GM21360 (cell line): ENCODE measurements around the gene COX14.
A peak's percentile ranks its signal among the peaks of the same experiment; 100 is the strongest.
"Not testable (repeated sequence)": the region's sequence is repeated elsewhere in the genome, so short reads cannot be mapped to it uniquely, and the experiment has no call there.

Experiments
- ATAC-seq: cut with Tn5 transposase; IDR thresholded peaks from one replicate; pipeline ENCODE4 v1.9.1; 2021; ENCODE audit warnings: mild to moderate bottlenecking, moderate library complexity; ENCODE audit not compliant: unreplicated experiment

Gene COX14

DNA sequence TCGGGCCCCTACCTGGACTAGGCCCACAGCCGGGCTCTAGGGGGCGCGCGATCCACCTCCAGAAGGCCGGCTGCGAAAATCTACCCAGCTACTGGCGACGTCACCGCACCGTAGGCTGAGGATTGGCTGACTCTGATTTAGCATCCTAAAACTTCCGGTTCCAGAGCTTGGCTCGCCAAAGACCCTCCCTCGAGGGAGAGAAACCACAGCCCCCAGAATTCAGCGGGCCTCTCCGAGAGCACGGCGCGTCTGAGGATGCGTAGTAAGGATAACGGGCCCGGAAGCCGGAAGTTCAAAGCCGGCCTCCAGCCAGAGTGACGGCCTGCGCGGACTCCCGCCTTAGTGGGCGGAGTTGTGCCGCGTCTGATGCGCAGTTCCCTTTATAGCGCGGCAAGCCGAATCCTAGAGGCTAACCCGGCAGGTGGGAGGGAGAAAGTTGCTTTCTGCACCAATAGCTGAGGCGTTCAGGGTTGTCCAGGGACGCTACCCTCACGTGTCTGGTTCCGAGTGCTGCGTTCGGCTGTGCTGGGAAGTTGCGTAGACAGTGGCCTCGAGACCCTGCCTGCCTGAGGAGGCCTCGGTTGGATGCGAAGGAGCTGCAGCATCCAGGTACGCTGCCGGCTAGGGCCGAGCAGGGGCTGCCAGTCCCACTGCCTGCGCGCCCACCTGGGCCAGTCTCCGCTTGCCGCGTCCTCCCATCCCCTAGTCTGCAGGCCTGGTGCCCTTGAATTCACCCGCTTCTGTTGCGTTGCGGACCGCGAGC, at the start of gene COX14:
TSS of gene COX14 (plus strand) at position 544 of the 763 bp plus-strand sequence. CDS start 7,808 bp downstream, outside the sequence.
- peak; percentile 77 for ATAC-seq

DNA sequence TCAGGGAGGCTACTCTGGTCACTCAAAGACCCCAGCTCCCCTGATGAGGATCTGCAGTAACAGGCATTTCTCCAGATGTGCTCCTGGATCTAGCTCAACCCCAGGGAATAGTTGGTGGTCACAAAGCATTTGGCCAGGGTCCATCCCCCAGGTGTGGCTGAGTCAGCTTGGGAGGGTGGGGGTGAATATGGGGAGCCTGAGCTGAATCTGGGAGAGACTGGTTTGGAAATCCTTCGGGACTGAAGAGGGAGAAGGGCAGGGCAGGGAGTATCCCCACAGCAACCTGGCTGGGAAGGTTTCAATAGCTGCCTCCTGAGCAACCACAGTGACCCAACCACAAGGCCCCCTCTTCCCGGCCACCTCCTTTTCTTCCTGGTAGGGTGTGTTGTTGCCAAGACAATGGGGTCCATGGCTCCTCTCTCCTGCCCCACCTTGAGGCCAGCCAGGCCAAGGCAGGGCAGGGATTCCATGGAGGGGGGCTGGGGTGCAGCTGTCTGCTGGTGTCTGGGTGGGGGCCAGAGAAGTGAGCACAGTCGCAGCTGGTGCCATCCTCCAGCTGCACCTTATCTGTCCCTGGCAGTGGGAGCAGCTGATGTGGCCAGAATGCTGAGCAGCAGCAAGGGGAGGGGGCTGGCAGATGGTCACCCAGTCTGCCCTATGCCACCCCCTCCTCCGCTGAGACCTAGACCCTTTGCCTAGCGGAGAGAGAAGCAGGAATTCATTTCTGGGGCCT, 49.1 kb upstream of the COX14 start:
- no peak for ATAC-seq

DNA sequence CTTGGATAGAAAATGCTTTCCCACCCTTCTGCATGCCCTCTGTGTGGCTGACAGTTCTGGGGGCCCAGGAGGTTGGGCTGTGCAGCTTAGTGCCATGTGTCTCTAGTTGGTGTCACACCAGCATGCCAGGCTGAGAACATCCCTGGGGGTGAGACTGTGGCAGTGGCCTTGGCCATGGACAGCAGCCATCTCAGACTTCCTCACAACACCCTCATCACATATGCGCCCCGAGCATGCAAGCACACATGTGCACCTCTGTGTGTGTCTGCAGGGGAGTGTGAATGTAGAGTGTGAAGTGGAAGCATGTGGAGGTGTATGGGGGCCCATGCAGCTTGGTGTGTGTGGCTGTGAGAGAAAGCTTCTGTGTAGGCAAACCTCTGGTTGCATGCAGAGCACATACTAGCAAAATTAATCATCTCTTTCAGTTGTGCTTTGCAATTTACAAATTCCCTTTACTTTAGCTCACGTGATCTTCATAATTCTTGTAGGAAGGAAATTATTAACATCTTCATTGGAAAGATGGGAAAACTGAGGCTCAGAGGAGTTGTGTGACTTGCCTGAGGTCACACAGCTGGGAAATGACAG, 46.2 kb upstream of the COX14 start:
- no peak for ATAC-seq

DNA sequence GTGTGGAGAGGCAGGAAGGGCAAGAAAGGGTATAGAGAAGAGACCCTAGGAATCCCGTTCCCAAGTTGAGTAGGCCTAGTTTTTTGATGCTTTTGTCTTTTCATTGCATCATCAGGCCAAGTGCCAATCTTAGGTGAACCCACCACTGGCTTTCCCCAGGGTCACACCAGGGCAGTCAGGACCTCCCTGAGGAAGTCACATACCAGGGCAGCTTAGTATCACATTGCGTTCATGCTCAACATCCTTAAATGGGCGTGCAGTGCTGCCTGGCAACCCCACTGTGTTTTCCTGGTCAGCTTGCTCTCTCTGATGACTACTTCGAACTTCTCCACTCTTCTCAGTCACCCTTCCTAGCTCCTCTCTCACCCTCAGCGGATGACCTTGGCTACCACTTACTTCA, 45.6 kb upstream of the COX14 start:
- ATAC-seq: no peak

DNA sequence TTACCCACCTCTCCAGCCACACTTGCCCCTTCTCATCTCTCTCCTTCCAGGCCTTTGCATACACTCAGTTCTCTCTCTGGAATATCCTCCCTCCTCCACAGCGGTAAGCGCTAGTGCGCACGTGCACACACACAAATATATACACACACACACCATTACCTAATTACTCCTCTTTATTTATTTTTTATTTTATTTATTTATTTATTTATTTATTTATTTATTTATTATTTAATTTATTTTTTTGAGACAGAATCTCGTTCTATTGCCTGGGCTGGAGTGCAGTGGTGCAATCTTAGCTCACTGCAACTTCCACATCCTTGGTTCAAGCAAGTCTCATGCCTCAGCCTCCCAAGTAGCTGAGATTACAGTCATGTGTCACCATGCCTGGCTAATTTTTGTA, 43.0 kb upstream of the COX14 start:
- no peak for ATAC-seq

DNA sequence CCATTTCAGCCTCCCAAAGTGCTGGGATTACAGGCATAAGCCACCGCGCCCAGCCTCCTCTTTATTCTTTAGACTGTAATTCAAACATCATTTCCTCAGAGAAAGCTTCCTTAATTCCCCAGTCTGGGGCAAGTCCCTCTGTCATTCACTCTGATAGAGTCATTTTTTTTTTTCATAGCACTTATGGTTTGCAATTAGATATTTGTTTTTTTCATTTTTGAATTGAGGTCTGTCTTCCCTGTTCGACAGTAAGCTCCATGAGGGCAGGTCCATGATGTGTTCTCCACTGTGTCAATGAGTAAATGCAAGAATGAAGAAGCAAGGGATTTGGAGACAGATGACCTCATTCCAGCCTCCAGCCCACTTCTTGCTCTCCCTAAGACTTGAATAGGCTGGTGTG, 42.5 kb upstream of the COX14 start:
- ATAC-seq: no peak

DNA sequence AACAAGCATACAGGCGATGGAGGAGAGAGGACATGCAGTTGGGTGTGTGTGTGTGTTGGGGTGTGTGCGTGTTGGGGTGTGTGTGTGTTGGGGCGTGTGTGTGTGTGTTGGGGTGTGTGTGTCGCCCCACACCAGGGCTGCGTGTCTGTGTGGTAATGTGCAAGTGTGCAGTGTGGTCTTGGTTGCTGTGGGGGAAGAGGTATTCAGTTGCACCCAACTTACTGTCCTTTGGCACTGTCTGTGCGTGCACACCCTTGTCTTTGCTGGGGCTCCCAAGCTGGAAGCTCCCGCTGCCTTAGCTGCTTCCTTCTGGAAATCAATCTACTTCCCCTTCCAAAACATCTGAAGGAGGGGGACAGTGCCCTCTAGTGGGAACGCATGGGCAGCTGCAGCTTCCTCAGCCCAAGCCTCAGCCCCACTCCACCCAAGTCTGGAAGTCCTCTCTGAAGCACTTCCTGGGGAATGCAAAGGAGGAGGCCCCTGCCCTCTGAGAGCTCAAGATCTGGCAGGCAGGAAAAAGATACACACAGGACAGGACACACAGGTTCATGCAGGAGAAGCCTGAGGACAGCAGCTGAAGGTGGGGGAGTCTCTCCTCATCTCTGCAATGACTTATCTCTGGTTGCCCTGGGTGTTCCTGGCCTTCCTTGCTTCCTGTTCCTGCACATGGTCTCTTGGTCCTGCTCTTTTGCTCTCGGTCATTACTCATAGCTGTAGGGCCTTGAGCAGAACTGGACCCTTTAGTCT, 41.5 kb upstream of the COX14 start:
- no peak for ATAC-seq

DNA sequence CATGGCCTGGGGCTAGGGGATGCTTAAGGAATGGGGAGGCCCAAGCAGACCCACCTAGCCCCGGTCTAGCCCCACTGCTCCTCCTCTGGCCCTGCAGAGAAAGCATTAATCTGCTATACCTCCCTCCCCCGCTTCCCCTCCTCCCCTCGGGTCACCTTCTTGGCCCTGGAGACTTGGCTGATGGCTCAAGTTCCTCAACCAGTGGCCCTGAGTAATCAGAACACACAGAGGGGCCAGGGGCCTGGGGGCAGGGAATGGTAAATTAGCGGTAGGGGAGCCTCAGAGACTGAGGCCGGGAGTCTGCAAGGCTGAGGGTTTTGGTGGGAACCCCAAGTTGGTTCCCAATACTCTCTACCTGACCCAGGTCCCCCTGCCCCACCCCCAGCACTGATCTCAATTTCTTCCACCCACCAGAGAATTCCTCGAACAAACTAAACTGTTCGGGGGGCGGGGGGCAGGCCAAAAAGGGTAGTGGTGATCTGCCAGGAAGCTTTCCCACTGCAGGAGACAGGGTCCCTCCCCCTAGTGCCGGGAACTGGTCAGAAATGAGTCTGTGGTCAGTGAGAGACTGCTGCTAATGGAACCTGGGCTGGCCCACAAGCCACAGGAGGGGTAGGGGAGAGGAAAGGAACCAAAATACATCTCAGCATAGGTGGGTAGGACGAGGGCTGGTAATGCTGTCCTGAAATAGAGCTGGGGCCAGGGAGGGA, 39.7 kb upstream of the COX14 start:
- ATAC-seq: no peak

DNA sequence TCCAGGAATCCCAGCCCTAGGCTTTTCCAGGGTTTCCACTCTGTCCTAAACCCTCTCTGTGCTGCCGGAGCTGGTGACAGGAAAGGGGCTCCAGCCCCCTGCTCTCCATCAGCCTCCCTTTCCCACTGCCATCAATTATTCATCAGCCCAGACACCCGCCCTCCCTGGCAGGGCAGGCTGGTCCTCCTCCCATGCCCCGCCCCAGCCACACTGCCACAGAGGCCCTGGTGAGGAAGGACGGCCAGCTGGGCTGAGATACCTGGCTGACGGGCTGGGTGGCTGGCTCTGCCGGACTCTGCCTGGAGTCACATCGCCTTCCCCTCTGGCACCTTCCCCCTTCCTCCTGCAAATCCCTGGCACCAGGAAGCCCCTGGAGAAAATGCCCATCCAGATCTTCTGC, 38.8 kb upstream of the COX14 start:
- ATAC-seq: no peak

DNA sequence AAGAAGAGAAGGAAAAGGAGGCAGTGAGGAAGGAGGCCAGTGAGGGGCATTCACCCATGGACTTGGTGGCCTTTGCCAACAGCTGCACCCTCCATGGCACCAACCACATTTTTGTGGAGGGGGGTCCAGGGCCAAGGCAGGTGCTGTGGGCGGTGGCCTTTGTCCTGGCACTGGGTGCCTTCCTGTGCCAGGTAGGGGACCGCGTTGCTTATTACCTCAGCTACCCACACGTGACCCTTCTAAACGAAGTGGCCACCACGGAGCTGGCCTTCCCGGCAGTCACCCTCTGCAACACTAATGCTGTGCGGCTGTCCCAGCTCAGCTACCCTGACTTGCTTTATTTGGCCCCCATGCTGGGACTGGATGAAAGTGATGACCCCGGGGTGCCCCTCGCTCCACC, 38.3 kb upstream of the COX14 start:
- no peak for ATAC-seq

DNA sequence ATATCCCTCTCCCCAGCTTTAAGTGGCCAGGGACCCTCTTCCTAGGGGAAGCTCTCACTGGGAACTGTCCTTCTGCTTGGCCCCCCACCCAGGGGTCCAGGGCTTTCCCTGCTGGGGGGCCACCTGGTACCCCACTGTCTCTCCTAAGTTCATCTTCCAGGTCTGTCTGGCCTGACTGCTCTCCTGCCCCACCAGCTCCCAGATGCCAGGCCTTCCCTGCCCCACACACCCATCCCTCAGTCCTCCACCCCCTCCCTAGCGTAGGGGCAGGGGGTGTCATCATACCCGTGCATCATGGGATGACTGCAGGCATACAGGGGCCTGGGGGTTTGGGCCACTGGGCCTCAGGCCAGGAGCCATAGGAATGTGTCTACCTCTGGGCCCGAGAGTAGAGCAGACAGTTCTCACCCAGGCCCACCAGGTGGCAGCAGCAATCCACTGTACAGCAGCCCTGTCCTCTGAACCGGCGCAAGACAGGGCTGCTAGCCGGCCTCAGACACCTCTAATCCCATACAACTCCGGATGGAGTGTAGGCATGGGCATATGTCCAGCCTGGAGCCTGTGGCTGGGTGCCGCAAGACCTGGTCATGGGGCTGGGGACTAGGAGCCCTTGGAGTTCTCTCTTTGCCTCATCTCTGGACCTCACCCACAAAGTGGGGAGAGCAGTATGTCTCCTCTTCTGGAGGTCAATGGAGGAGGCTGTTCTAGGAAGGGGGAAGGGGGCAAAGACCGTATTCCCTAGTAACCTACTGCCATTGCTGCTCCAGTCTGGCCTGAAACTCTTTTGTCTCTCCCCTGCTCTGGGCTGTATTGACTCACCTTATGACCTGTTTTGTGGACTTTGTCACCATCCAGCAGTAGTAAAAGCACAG, 36.9 kb upstream of the COX14 start:
- ATAC-seq: peak; percentile 67

DNA sequence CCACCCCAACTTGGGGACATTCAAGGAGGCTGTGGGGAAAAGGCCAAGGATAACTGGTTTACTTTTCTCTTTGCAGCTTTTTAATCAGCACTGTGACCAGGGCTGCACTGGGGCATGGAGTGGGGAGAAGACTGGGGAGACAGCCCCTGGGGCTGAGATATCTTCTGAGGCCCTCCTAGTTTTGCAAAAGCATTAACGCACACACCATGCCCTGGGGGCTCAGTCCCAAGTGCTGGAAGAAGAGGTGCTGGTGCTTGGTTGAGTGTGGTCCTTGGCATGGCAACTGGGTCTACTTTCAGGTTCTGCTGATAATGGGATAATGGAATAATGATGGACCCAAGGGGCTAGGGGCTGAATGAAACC, 36.2 kb upstream of the COX14 start:
- ATAC-seq: no peak

DNA sequence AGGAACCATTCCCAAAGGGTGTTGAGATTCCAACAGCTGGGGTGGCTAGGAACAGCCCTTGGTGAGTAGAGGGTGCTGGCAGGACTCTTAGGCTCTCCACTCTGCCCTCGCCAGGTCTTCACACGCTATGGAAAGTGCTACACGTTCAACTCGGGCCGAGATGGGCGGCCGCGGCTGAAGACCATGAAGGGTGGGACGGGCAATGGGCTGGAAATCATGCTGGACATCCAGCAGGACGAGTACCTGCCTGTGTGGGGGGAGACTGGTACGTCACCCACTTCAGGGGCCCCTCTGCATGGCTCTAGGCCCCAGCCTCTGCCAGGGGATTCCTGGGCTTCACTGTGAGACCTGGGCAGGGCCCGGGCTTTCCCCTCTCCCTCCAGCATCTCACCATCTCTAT, 34.9 kb upstream of the COX14 start:
- ATAC-seq: no peak

DNA sequence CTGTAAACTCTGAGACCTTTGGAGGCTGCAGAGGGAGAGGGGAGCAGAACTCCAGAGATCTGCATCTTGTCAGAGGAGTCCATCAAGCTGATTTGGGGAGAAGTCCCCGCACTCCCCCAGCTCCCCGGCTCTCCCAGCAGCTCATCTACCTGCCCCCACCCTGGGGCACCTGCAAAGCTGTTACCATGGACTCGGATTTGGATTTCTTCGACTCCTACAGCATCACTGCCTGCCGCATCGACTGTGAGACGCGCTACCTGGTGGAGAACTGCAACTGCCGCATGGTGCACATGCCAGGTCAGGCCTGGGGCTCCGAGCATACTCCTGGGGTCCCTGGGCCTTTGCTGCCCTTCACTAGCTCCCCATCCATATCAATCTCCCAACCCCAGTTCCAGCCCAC, 33.8 kb upstream of the COX14 start:
- ATAC-seq: no peak

DNA sequence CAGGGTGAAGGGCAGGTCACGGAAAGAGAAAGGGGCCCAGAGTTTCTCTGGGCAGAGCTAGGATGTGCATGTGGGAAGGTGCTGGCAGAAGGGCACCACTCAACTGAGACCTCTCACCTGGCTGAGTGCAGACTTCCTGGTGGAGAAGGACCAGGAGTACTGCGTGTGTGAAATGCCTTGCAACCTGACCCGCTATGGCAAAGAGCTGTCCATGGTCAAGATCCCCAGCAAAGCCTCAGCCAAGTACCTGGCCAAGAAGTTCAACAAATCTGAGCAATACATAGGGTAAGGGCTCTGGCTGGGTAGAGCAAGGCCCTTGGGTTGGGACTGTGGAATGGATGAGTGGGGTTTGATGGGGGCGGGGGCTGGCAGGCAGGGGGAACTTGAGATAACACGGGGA, 32.3 kb upstream of the COX14 start:
- ATAC-seq: no peak

DNA sequence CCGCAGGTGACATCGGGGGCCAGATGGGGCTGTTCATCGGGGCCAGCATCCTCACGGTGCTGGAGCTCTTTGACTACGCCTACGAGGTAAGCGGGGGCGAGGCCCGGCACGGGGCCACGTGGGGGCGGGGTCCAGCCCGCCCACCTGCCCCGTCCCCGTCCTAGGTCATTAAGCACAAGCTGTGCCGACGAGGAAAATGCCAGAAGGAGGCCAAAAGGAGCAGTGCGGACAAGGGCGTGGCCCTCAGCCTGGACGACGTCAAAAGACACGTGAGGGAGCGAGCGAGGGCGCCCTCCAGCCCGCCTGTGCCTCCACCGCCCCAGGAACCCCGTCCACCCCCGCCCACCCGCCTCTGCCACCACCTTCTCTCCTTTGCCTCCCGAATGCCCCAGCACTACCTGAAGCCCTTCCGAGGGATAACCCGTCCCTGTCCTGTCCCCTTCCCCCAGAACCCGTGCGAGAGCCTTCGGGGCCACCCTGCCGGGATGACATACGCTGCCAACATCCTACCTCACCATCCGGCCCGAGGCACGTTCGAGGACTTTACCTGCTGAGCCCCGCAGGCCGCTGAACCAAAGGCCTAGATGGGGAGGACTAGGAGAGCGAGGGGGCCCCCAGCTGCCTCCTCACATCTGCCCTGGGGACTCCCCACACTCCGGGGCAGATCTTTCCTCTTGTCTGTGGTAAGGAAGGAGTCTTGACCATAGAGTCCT, 30.8 kb upstream of the COX14 start:
- no peak for ATAC-seq

DNA sequence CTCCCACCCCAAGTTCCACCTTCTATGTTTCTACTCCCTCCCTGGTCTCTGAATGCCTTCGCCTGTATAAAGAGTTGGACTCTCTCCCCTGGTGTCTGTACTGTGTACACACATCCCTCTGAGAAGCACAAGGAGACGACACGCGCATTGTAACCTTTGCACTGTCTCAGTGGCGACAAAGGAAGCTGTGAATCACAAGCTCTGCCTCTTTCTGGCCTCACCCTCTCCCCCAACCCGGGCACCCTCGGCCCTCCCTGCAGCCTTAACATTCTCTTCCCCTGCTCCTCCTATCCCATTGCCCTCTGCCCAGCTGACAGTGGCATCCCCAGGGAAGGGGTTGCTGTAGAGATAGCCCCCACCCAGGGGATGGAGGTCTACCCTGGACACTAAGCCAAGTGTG, 29.4 kb upstream of the COX14 start:
- no peak for ATAC-seq

DNA sequence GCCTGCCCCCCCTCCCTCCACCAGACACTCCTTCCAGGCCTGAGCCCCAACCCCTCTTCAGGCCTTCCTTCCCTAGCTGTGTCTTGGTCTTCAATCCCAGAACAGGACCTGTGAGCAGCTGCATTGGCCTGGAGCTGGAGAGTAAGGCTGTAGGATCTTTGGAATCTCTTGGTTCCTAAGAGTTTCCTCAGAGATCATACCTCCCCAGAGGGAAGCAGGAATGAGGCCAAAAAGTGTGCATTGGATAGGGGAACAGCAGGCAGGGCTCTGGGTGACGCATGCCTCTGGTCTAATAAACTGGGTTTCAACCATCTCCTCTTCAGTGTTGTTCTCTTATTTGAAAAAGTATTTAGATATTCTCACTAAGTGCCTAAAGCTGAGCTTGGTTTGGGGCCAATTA, 28.7 kb upstream of the COX14 start:
- no peak for ATAC-seq

DNA sequence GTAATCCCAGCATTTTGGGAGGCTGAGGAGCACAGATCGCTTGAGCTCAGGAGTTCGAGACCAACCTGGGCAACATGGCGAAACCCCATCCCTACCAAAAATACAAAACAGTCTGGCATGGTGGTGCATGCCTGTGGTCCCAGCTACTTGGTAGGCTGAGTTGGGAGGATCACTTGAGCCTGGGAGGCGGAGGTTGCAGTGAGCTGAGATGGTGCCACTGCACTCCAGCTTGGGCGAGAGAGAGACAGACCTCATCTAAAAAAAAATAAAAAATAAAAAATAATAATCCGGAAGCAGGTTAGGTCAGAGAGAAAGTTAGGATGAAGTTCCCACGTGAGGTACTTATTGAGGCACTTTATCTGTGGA, 27.6 kb upstream of the COX14 start:
- ATAC-seq: not testable (repeated sequence)
